Measurements from ENCODE around the gene PSPH. TPM values are rescaled to one million over a fixed set of nuclear protein-coding genes. Genes with fewer than 3 reads are reported as not detected.

PSPH gene
- total RNA-seq, 4 donors from 2014 or later = 19.3 to 26.7 (median 23.3) TPM

DNA sequence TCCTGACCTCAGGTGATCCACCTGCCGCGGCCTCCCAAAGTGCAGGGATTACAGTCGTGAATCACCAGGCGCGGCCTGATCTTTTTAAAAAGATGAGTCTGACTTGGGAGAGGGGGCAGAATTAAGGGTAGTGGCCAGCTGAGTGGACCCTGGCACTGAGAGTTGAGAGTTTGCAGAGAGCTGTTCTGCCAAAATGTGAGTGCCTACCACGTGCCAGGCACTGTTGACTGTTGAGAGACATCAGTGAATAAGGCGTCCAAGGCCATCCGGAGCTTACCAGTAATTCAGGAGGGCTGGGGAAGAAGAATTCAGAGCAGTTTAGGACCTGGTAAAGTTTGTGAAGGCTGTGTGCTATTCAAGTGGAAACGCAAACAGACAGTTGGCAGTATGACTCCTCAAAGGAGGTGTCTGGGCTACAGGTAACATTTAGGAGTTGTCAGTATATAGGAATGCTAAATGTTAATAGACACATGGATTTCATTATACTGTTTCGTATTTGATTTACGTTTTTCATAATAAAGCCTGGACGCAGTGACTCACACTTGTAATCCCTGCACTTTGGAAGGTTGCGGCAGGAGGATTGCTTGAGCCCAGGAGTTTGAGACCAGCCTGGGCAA, 85.3 kb downstream of the PSPH start:
- Histone ChIP-seq H3K4me1 (peaks cover 14 to 26% of the 10 kb centered on the region in 2 donors), H3K27ac (peak overlapping the region; percentile 89 to 98 (median 95)), H3K36me3 (no peaks in the 10 kb centered on the region), H3K27me3 (no peaks in the 10 kb centered on the region), H3K4me3 (replicated peaks in 1 of 3) (no peak overlapping the region), H3K9me3 (no peaks in the 10 kb centered on the region)
- peak; percentile 73 to 85 for DNase-seq
- WGBS, 2 donors = 68 to 70% methylated on average over 13 of the region's 13 CpGs
- intact Hi-C loops (cut with DNase I) = no loop called here
- peak in 1 of 2 donors; percentile 38 for TF ChIP-seq POLR2A (IDR thresholded peaks at IDR 0.05)
- TF ChIP-seq, protein P1, sequence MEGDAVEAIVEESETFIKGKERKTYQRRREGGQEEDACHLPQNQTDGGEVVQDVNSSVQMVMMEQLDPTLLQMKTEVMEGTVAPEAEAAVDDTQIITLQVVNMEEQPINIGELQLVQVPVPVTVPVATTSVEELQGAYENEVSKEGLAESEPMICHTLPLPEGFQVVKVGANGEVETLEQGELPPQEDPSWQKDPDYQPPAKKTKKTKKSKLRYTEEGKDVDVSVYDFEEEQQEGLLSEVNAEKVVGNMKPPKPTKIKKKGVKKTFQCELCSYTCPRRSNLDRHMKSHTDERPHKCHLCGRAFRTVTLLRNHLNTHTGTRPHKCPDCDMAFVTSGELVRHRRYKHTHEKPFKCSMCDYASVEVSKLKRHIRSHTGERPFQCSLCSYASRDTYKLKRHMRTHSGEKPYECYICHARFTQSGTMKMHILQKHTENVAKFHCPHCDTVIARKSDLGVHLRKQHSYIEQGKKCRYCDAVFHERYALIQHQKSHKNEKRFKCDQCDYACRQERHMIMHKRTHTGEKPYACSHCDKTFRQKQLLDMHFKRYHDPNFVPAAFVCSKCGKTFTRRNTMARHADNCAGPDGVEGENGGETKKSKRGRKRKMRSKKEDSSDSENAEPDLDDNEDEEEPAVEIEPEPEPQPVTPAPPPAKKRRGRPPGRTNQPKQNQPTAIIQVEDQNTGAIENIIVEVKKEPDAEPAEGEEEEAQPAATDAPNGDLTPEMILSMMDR (IDR thresholded peaks at IDR 0.05) = no peak

DNA sequence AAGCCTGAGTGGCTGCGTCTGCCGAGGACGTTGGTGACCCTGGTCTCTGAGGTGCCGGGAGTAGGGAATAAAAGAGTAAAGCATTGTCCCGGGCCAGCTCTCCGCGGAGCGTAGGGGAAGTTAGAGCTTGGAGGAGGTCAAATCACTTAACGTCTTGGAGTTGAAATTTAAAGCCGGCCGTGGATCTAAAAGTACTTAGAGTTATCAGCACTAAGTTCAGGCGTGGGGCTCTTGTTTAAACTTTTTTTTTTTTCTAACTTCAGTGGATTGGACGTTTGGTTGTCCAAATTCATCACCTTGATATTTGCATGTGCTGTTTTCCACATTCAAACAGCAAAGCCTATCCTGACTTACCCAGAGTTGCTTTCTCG, 86.2 kb downstream of the PSPH start:
- H3K36me3 ChIP-seq = no peaks in the 10 kb centered on the region
- no peak for TF ChIP-seq POLR2A (IDR thresholded peaks at IDR 0.05)
- TF ChIP-seq, protein P1 (IDR thresholded peaks at IDR 0.05) = no peak
- peak overlapping the region; percentile 89 to 98 (median 95) for H3K27ac ChIP-seq
- peak overlapping the region; percentile 4 to 63 (median 45) for H3K4me3 ChIP-seq (replicated peaks in 1 of 3)
- intact Hi-C loops (cut with DNase I) = no loop called here
- peaks cover 8 to 20% of the 10 kb centered on the region in 2 donors for H3K4me1 ChIP-seq
- H3K9me3 ChIP-seq = no peaks in the 10 kb centered on the region
- WGBS, 2 donors = 4% methylated on average over 14 of the region's 14 CpGs
- no peaks in the 10 kb centered on the region for H3K27me3 ChIP-seq
- DNase-seq = no peak

DNA sequence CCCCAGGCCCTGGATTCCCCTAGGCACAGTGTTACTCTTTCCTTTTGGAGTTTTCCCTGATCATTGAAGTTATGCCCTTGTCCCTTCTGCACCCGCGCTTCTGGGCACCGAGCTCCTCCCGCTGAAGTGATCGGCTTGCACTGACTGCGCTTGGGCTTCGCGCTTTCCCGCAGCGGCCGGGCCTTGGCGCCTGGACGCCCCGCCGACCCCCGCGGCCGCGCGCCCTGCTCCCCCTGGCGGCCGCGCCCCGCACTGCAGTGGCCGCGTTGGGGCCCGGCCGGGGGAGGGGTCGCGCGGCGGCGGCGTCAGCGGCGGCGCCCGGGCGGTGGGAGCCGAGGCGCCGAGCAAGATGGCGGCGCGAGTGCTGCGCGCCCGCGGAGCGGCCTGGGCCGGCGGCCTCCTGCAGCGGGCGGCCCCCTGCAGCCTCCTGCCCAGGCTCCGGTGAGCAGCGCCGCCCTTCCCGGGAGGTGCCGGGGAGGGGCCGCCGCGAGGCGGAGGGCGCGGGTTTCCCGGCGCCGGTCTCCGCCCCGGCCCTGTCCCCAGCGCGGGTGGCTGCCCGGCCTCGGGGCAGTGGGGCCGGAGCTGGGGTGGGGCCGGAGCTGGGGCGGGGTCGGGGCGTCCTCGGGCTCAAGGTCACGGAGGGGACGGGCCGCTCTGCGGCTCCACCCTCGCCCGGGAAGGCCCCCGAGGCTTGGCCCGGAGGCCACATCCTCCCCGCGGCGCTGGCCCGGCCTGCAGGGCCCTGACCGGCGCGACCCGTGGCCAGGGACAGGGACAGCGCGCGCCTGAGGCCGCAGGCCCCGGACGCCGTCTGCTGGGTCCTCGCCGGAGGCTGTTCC, 86.8 kb downstream of the PSPH start, which contains the start of gene NIPSNAP2:
Gene NIPSNAP2 (plus strand): TSS at position 325 of the 839 bp plus-strand sequence. CDS start 25 bp downstream, at position 350.
- no peaks in the 10 kb centered on the region for H3K36me3 ChIP-seq
- intact Hi-C loops (cut with DNase I) = no loop called here
- peak; percentile 84 for DNase-seq
- WGBS, 2 donors = 0 to 1% methylated on average over 11 to 17 of the region's 105 CpGs
- peaks cover 8 to 20% of the 10 kb centered on the region in 2 donors for H3K4me1 ChIP-seq
- H3K9me3 ChIP-seq = no peaks in the 10 kb centered on the region
- H3K4me3 ChIP-seq (replicated peaks in 1 of 3) = peak within 1 kb of the TSS; percentile 4 to 63 (median 45)
- no peaks in the 10 kb centered on the region for H3K27me3 ChIP-seq
- TF ChIP-seq, protein P1 (IDR thresholded peaks at IDR 0.05) = peak in 4 of 6 experiments; percentile 18 to 84 (median 83)
- TF ChIP-seq POLR2A (IDR thresholded peaks at IDR 0.05) = peak in 1 of 2 donors; percentile 81
- H3K27ac ChIP-seq = peak within 1 kb of the TSS; percentile 89 to 98 (median 95)

DNA sequence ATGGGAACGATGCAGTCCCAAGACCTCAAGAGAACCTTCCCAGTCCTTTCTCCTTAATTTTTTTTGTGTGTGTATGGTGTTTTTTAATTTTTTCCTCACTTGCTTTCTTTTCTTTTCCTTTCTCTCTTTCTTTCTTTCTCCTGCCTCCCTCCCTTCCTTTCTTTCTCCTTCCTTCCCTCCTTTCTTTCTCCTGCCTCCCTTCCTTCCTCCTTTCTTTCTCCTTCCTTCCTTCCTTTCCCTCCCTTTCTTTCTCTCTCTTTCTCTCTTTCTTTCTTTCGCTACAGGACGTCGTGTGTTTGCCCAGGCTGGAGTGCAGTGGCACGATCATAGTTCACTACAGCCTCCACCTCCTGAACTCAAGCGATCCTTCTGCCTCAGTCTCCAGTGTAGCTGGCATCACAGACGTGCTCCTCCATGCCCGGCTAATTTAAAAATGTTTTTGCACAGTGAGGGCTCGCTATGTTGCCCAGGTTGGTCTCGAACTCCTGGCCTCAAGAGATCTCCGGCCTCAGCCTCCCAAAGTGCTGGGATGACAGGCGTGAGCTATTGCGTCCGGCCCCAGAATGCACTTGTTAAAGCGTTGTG, 87.6 kb downstream of the PSPH start:
- Histone ChIP-seq H3K9me3 (no peaks in the 10 kb centered on the region), H3K27ac (peak overlapping the region; percentile 75 to 95 (median 83)), H3K36me3 (no peaks in the 10 kb centered on the region), H3K4me1 (peaks cover 8 to 20% of the 10 kb centered on the region in 2 donors), H3K27me3 (no peaks in the 10 kb centered on the region), H3K4me3 (replicated peaks in 1 of 3) (peak overlapping the region in 1 of 3 donors; percentile 8)
- 75% methylated on average over 15 of the region's 15 CpGs for WGBS, 2 donors
- DNase-seq = no peak
- TF ChIP-seq, protein P1 (IDR thresholded peaks at IDR 0.05) = no peak
- TF ChIP-seq POLR2A (IDR thresholded peaks at IDR 0.05) = no peak
- intact Hi-C loops (cut with DNase I) = no loop called here
